ENCODE measurements around the gene SCRN2.

The SCRN2 gene

GRCh38 chr17:47806026-47806912, 34.8 kb downstream of the SCRN2 start:
- DNase-seq (ENCODE audit: low read depth in 2 of 2): no peak

GRCh38 chr17:47804461-47804860, 36.6 kb downstream of the SCRN2 start:
- DNase-seq (ENCODE audit: low read depth in 2 of 2): no peak

- no peak for DNase-seq (ENCODE audit: low read depth in 2 of 2)
Measured at GRCh38 chr17:47803751-47804150, 37.3 kb downstream of the SCRN2 start.

- no peak for DNase-seq (ENCODE audit: low read depth in 2 of 2)
Measured at GRCh38 chr17:47803201-47803600, 37.9 kb downstream of the SCRN2 start.

GRCh38 chr17:47802341-47803022, 38.6 kb downstream of the SCRN2 start:
- no peak for DNase-seq (ENCODE audit: low read depth in 2 of 2)

- DNase-seq (ENCODE audit: low read depth in 2 of 2): no peak
Measured at GRCh38 chr17:47801906-47802305, 39.2 kb downstream of the SCRN2 start.

GRCh38 chr17:47801176-47801765, 39.8 kb downstream of the SCRN2 start:
- no peak for DNase-seq (ENCODE audit: low read depth in 2 of 2)

GRCh38 chr17:47800686-47801085, 40.4 kb downstream of the SCRN2 start:
- no peak for DNase-seq (ENCODE audit: low read depth in 2 of 2)

- DNase-seq (ENCODE audit: low read depth in 2 of 2): no peak
Measured at GRCh38 chr17:47797797-47798196, 43.3 kb downstream of the SCRN2 start.

GRCh38 chr17:47792979-47793378, 48.1 kb downstream of the SCRN2 start:
- no peak for DNase-seq (ENCODE audit: low read depth in 2 of 2)

- no peak for DNase-seq (ENCODE audit: low read depth in 2 of 2)
Measured at GRCh38 chr17:47792457-47792856, 48.6 kb downstream of the SCRN2 start.

- no peak for DNase-seq (ENCODE audit: low read depth in 2 of 2)
Measured at GRCh38 chr17:47791025-47791424, 50.0 kb downstream of the SCRN2 start.

- no peak for DNase-seq (ENCODE audit: low read depth in 2 of 2)
Measured at GRCh38 chr17:47789611-47790561, 51.2 kb downstream of the SCRN2 start.

All from fibroblast of skin of left quadriceps (primary cell).